HG02678 (cell line): ENCODE measurements around the gene GTF2H2C.
"Not testable (repeated sequence)": the region's sequence is repeated elsewhere in the genome, so short reads cannot be mapped to it uniquely, and the experiment has no call there.

Source experiments
- ATAC-seq: cut with Tn5 transposase; IDR thresholded peaks from one replicate; pipeline ENCODE4 v1.9.1; 2021; ENCODE audit warnings: mild to moderate bottlenecking, moderate library complexity; ENCODE audit not compliant: unreplicated experiment

GTF2H2C gene

DNA sequence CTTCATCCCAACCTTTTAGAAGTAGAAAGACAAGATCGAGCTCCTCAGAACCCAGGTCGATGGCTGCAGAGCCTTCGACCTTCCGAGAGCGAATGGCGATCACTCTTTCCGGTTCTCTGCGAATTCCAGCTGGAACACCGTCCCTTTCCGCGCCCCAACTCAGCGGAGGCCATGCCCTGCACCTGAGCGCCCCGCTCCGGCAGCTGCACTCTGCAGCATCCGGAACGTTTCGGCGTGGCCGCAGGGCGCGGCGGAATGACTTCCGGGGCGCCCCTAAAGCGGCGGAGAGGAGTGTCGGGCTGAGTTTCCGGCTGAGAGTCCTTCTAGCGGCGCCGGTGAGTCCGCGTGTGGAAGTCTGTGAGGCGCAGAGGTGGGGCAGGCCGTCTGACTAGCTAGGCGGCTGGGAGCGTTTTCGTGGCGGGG, at the start of gene GTF2H2C:
TSS of gene GTF2H2C (plus strand) at position 284 of the 423 bp plus-strand sequence. CDS start 4,942 bp downstream, outside the sequence.
- peak; percentile 99 for ATAC-seq

DNA sequence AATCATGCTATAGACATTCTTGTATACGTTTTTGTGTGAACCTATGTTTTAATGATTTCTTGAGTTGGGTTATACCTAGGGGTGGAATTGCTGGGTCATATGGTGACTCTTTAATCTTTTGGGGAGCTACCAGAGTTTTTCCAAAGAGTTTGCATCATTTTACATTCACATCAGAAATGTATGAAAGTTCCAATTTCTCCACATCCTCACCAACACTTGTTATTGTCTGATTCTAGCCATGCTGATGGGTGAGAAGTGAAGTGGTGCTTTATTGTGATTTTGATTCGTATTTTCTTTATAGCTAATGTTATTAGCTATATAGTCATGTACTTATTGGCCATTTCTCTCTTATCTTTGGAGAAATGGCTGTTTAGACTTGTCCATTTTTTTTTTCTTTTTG, 49.3 kb upstream of the GTF2H2C start:
- no peak for ATAC-seq

DNA sequence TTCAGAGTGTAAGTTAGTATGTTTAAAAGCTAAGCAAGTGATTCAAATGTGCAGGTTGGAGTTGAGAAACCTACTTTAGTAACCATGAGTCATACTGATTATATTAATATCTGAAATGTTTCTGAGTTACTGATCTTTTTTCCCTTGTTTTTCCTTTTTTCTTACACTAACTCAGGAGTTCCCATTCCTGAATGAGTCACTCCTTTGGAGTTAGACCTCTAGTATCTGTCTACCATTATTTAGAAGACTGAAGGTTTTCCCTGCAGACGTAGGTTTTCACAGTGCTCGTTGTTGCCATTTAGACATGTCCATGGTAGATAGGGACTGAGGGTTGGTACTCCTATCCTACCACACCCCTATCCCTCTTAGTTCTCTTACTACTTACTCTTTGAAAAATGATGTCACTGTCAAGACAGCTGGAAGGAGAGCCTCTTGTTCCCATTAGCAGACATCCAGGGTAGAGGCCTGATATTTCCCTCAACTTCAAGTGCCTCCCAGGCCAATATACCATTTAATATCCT, 47.2 kb upstream of the GTF2H2C start:
- no peak for ATAC-seq

DNA sequence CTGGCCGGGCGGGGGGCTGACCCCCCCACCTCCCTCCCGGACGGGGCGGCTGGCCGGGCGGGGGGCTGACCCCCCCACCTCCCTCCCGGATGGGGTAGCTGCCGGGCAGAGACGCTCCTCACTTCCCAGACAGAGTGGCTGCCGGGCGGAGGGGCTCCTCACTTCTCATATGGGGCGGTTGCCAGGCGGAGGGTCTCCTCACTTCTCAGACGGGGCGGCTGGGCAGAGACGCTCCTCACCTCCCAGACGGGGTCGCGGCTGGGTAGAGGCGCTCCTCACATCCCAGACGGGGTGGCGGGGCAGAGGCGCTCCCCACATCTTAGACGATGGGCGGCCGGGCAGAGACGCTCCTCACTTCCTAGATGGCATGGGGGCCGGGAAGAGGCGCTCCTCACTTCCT, 44.4 kb upstream of the GTF2H2C start:
- ATAC-seq, result not testable (repeated sequence)

DNA sequence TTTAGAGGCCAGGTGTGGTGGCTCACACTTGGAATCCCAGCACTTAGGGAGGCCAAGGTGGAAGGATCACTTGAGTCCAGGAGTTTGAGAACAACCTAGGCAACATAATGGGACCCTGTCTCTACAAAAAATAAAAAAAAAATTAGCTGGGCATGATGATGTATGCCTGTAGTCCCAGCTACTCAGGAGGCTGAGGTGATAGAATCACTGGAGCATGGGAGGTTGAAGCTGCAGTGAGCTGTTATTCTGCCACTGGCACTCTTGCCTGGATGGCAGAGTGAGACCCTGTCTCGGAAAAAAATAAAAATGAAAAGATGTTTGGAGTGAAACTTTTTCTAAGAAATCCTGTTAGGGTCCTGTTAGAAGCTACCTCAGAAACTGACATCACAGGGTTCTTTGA, 43.2 kb upstream of the GTF2H2C start:
- ATAC-seq, result no peak

DNA sequence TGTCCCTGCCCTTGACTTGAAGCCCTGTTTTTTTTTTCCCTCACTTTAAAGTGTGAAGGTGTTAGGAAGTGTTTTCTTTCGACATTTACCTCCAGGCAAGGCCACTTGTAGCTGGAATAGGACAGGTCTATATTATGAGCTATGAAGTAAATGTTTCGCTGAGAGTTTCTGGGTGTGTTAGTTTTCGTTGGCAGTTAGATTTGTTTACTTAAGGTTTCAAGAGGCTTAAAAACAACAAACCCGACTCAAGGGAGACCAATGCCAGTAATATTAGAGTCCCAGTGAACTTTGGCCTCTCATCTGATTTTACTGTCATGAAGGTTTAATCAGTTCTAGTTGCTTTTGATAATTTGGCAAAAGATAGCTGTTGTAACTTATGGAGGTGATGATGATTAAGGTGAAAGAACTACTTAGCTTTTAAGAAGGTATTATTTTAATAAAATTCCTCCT, 42.2 kb upstream of the GTF2H2C start:
- no peak for ATAC-seq

DNA sequence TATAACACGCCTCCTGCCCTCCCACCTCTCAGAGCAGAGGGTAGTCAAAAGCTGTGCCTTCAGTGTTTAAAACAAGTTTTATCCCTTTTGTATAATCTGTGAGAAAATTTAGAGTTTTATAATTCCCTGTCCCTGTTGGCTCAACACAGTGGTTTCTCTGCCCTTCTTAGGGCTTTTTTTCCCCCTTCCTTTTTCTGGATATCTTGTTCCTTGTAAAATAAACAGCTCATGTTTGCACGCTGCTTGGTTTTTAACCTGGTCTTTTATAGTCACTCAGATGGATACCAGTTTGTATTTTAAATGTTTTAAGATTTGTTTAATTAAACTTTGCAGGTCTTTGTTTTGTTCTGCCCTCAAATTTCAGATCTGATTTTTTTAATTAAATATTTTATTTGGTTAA, 40.7 kb upstream of the GTF2H2C start:
- no peak for ATAC-seq

DNA sequence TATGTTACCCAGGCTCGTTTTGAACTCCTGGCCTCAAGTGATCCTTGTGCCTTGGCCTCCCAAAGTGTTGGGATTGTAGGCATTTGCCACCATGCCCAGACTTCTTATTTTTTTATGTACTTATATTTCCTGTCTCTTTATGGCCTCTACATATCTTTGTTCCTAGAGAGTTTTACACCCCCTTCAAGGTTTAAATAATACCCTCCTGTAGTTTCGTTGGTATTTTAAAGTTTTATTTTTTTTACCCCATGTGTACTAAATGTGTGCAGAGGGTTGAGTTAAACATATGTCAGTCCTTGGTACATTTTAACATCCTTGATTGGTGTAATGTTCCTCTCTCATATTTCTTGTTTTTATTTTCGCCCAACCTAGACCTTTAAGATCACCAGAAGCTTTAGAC, 38.0 kb upstream of the GTF2H2C start:
- ATAC-seq, result no peak

DNA sequence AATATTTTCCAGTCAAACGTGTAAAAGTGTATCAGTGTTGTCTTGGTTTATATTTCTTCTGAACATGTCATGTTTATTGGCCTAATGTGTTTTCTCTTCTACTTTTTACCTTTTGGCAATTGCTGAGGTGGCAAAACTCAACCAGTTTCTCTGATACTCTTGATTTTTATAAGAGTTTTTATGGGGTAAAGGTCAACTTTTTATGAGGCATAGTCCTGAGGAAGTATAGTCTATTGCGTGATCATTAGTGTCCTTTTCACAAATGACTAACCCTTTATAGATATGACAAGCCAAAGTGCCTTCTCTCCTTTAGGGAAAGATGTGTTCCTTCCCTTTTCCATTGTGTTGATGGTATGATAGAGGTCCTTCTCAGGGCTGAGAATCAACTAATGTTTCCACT, 34.5 kb upstream of the GTF2H2C start:
- no peak for ATAC-seq

DNA sequence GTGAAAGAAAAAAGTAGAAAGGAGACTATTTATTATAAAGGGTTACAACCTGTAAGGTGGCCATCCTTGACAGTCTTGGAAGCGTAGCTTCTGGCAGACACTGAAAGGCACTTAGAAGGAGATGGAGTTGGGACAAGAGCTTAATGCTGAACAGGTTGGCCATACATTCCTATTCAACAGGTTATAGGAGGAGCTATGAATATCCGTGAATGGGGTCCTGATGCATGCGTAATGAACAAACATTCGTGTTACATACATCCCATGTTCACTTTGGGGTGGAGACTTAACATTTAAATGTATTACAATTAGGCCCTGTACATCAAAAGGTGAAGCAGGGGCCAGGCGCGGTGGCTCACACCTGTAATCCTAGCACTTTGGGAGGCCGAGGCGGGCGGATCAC, 33.3 kb upstream of the GTF2H2C start:
- no peak for ATAC-seq

DNA sequence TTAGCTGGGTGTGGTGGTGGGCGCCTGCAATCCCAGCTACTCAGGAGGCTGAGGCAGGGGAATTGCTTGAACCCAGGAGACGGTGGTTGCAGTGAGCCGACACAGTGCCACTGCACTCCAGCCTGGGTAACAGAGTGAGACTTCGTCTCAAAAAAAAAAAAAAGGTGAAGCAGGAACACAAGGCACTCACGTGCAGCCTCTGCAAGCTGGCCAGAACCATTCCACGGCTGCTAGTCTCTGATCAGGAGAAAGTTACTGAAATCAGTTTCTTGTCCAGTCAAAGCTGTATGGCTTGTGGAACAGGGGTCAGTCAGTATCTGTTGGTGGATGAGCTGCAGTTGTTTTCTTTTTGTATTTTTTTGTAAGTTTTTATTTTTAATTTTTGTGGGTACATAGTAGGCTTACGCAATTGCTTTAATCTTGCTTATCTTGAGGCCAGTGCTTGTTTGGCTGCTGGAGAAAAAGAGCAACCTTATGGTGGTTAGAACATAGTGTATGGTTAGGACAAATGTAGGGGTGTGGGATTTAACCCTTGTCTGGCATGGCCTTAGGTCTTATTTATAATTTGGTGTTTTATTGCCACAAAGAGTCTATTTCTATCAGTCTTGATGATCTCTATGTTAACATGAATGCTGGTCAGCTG, 32.7 kb upstream of the GTF2H2C start:
- no peak for ATAC-seq

DNA sequence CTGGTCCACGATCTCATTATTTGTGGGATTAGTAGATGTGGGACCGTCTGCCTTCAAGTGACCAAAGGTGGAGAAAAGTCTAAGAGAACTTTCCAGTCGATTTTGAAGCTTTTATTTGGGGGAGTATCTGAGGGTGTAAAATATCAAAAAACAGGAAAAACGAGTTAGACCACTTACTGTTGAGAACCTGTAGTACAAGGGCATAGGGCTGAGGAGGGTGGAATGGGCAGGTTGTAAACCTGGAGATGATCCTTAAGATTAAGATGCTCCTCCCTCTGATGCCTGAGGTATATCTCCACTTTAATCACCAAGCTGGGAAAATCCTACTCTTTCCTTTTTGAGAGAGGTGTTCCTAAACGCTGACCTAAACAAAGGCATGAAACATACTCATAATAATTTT, 32.0 kb upstream of the GTF2H2C start:
- ATAC-seq, result no peak

DNA sequence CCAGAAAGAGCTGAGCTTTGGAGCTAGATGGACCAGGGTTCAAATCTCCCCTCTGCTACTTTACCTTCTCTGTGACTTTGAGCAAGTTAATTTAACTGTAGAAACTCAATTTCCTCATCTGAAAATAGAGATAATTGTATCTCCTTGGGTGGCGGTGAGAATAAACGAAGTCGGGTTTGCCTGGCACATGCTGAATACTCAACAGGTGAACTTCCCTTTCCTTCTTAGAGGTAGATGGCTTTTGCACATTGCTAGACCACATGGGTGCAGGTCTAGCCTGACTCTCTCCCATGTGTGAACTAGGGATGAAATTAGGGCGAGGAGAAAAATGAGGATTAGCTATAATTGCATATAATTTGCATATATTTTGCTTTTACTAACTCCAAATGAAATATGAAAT, 31.4 kb upstream of the GTF2H2C start:
- ATAC-seq, result no peak

DNA sequence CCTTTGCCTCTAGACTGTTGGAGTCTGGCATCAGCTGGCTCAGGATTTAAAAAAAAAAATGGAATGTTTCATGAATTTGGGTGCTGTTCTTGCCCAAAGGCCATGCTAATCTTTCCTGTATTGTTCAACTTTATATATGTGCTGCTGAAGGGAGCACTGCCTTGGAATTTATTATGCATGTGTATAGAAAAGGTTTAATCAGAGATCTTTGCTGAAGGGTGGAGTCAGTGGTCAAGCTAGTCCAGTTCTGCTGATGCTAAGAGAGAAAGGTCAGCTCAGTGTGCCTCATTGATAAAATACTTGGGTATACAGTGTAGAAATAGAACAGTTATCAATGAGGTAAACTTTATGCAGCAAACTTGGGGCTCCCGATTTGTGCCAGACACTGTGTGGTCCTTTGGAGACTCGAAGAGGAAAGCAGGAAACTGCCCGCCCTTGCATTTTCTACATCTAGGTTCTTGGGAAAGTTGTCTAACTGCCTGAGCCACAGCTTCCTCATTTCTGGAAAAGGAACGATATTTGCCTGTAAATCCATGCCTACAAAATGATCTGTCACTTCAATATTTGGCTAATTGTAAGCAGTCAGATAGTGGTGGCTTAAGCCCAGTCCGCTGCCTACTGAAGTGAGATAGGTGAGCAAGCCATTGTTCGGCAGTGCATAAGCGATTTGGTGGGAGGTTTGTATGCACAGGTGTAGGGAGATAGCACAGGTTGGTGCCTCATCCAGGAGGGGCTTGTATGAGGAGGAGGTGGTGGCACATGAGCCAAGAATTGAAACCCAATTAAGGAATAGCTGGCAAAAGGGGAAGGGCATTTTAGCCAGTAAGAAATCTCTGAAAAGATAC, 29.2 kb upstream of the GTF2H2C start:
- ATAC-seq, result no peak

DNA sequence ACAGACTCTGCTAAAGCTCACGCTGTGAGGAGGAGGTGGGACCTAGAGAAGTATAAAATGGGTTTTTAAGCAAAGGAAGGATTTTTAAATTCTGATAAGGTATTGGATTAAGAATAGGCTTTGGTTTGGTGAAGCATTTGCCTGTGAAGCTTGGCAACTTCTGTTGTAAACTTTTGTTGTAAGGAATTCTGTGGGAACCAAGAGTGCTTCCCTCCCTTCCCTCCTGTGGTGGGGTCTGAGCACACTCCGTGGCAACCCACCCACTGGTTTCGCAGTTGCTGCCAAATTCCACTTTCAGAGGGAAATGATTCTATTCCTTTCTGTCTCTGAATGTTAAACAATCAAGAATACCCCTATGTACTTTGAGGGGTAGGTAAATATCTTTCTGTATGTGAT, 28.6 kb upstream of the GTF2H2C start:
- ATAC-seq, result no peak

DNA sequence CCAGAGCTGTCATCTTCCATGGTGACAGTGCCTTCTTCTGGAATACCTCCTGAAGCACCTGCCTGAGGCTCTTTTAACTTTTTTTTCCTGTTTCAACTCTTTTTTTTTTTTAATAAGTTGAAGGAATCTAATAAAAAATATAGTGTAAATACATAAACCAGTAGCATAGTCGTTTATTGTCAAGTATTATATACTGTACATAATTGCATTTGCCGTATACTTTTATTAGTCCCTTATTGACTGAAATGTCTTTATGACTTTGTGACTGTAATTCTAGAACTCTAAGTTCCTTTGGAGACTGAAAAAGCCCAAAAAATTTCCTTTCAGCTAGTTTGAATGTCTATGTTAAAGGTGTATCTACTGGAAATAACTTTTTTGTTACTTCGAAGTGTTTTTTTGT, 22.1 kb upstream of the GTF2H2C start:
- not testable (repeated sequence) for ATAC-seq

DNA sequence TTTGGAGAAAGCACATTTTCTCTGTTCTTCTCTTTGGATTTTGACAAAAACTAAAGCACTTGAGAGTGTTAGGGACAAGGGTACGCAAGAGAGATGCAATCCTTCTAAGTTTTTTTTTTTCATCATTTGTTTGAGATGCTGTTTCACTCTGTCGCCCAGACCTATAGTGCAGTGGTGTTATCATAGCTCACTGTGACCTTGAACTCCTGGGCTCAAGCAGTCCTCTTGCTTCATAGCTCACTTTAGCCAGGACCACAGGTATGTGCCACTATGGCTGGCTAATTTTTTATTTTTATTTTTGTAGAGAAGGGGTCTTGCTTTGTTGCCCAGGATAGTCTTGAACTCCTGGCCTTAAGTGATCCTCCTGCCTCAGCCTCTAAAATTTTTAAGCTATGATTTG, 21.3 kb upstream of the GTF2H2C start:
- not testable (repeated sequence) for ATAC-seq

DNA sequence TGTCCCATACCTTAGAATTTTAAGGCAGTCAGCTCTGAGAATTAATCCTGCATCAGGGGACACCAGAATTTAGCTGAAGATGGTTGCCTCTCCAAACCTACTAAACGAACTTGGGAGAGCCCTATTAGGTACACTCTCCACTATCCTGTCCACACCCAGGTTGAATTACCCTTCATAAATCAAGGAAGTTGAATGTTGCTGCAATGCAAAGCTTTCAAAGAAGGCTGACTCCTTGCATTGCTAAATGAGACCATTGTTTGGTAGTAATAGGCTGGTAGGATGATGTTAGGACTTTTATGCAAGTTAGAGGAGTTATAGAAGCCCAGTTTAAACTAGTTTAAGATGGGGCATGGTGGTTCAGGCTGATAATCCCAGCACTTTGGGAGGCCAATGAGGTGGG, 18.6 kb upstream of the GTF2H2C start:
- ATAC-seq, result not testable (repeated sequence)

DNA sequence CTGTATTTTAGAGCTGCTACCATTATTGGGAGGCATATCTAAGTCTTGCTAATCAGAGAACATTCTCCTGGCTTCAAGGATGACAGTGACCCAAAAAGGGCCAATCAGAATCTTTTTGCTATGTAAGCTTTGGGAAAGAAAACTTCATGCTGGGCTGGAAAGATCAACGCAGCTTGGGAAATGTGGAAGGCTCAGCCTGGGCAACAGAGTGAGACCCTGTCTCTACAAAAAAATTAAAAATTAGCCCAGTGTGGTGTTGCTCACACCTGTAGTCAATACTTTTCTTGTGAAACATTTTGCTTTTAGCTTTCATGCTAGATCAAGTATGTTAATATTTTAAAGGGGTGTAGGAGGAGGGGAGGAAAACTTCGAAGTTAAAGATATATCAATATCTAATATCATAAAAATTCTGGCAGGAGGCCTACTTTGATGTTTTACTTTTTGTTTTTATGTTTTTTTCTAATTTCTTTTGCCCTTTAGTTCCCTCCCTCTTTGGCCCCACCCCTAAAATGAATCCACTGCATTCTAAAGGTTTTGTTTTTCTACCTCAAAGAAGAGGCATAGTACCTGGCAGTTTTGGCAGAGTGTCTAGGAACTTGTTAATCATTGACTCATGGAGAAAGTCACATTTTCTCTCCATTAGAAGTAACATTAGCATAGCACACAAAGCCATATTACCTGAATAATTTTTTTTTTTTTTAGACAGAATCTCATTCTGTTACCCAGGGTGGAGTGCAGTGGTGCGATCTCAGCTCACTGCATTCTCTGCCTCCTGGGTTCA, 17.0 kb upstream of the GTF2H2C start:
- ATAC-seq, result not testable (repeated sequence)

DNA sequence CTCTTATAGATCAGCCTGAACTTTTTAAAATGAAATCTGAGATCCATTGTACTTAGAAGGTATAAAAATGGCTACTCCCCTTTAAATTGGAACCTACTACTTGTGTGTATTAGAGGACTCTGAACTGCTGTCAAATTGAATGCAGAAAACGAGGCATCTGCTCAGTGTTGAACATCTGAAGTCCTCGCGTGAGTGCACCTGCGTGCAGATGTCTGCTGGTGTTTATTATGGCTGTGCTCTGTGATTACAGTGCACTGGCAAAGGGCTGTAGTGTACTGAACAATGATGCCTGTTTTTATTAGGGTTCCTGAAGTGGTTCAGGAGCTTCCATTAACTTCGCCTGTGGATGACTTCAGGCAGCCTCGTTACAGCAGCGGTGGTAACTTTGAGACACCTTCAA, 15.4 kb upstream of the GTF2H2C start:
- not testable (repeated sequence) for ATAC-seq
